Neutrophil (primary cell): ENCODE measurements around the gene TEX12.

Source experiments
- H3K27ac ChIP-seq: fragments of 200-600 bp; sonication (generic); 2 replicates; pipeline ENCODE4 v1.5.1; 2016; ENCODE audit warnings: mild to moderate bottlenecking, moderate library complexity
- H3K27me3 ChIP-seq: fragments of 200-600 bp; sonication (generic); 2 replicates; pipeline ENCODE4 v1.6.0; 2016; ENCODE audit warnings: mild to moderate bottlenecking
- H3K36me3 ChIP-seq: fragments of 200-600 bp; sonication (generic); 2 replicates; pipeline ENCODE4 v1.5.1; 2017
- H3K4me1 ChIP-seq, 2 experiments: fragments of 200-600 bp in 1 of 2; sonication (generic) in 1 of 2; 1 replicate in 1 of 2; 2 replicates in 1 of 2; pipeline versions ENCODE4 v1.5.1 to v1.6.1; 2013 to 2016; ENCODE audit warnings: low read depth in 1 of 2, low read length in 1 of 2, mild to moderate bottlenecking in 1 of 2, moderate library complexity in 1 of 2; ENCODE audit not compliant: control insufficient read depth in 1 of 2, insufficient read depth in 1 of 2
- H3K4me3 ChIP-seq, 2 experiments: fragments of 200-600 bp in 1 of 2; sonication (generic) in 1 of 2; 1 replicate in 1 of 2; 2 replicates in 1 of 2; pipeline ENCODE4 v1.5.1; 2013 to 2016; ENCODE audit warnings: low read depth in 1 of 2, low read length in 1 of 2, mild to moderate bottlenecking in 1 of 2, moderate library complexity in 1 of 2
- H3K9me3 ChIP-seq: fragments of 200-600 bp; sonication (generic); 2 replicates; pipeline ENCODE4 v1.5.1; 2016
- CTCF ChIP-seq: fragments of 200-600 bp; sonication (generic); IDR thresholded peaks from 2 replicates; pipeline ENCODE4 v1.5.1; 2016; ENCODE audit warnings: antibody characterized with exemption

The TEX12 gene

GRCh38 chr11:112215621-112216020 is 48.4 kb downstream of the TEX12 start:
- H3K4me1 ChIP-seq = peaks cover 6 to 20% of the 10 kb centered on the region in 2 experiments
- no peaks in the 10 kb centered on the region for H3K36me3 ChIP-seq
- no peak overlapping the region for H3K27ac ChIP-seq
- no peaks in the 10 kb centered on the region for H3K27me3 ChIP-seq
- H3K4me3 ChIP-seq = no peak overlapping the region
- H3K9me3 ChIP-seq = no peaks in the 10 kb centered on the region
- TF ChIP-seq CTCF = no peak

GRCh38 chr11:112216561-112217105 is 49.5 kb downstream of the TEX12 start:
- H3K9me3 ChIP-seq = no peaks in the 10 kb centered on the region
- H3K27me3 ChIP-seq = no peaks in the 10 kb centered on the region
- H3K36me3 ChIP-seq = no peaks in the 10 kb centered on the region
- H3K4me3 ChIP-seq = no peak overlapping the region
- no peak for TF ChIP-seq CTCF
- H3K27ac ChIP-seq = no peak overlapping the region
- peaks cover 6 to 17% of the 10 kb centered on the region in 2 experiments for H3K4me1 ChIP-seq

GRCh38 chr11:112219476-112220232 is 52.5 kb downstream of the TEX12 start:
- Histone ChIP-seq H3K4me3 (no peak overlapping the region), H3K36me3 (no peaks in the 10 kb centered on the region), H3K4me1 (peaks cover 0 to under 1% of the 10 kb centered on the region in 2 experiments), H3K27ac (no peak overlapping the region), H3K27me3 (no peaks in the 10 kb centered on the region), H3K9me3 (no peaks in the 10 kb centered on the region)
- peak; percentile 90 for TF ChIP-seq CTCF

GRCh38 chr11:112221274-112221835 is 54.2 kb downstream of the TEX12 start:
- no peak for TF ChIP-seq CTCF
- Histone ChIP-seq H3K36me3 (no peaks in the 10 kb centered on the region), H3K27me3 (no peaks in the 10 kb centered on the region), H3K4me3 (no peak overlapping the region), H3K4me1 (peaks cover 3 to 4% of the 10 kb centered on the region in 2 experiments), H3K27ac (no peak overlapping the region), H3K9me3 (no peaks in the 10 kb centered on the region)
